ENCODE data around the gene LY86. TPM values are rescaled to one million over a fixed set of nuclear protein-coding genes. Genes with fewer than 3 reads are reported as not detected.

LY86 gene
- total RNA-seq, 2 donors from 2014 or later = 0.82 to 5.2 TPM

DNA sequence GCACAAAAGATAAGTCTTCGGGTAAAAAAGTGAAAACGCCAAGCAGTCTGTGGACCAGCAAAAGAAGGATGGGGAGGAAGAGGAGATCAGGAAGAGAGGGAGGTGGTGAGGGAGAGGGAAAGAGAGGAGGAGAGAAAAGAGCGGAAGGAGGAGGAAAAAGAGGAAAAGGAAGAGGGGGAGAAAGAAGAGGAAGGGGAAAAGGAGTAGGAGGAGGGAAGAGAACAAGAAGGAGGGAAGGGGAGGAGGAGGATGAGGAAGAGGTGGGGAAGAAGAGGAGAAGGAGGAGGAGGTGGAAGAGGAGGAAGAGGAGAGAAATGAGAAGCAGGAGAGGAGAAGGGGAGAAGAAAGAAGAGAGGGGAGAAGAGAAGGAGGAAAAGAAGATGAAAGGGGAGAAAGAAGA, 6.5 kb downstream of the LY86 start:
- Histone ChIP-seq H3K27me3 (no peaks in the 10 kb centered on the region), H3K36me3 (no peaks in the 10 kb centered on the region), H3K9me3 (no peaks in the 10 kb centered on the region), H3K4me3 (no peak overlapping the region), H3K27ac (no peak overlapping the region), H3K4me1 (peaks cover 0 to 26% of the 10 kb centered on the region in 2 donors)
- no peak for TF ChIP-seq CTCF (IDR thresholded peaks at IDR 0.05)
- DNase-seq (ENCODE audit: low spot score) = no peak

GRCh38 chr6:6595952-6596351, 7.4 kb downstream of the LY86 start:
- no peaks in the 10 kb centered on the region for H3K27me3 ChIP-seq
- no peak overlapping the region for H3K27ac ChIP-seq
- H3K4me1 ChIP-seq = peaks cover 0 to 26% of the 10 kb centered on the region in 2 donors
- H3K4me3 ChIP-seq = no peak overlapping the region
- no peak for DNase-seq (ENCODE audit: low spot score)
- H3K36me3 ChIP-seq = no peaks in the 10 kb centered on the region
- TF ChIP-seq CTCF (IDR thresholded peaks at IDR 0.05) = no peak
- no peaks in the 10 kb centered on the region for H3K9me3 ChIP-seq

DNA sequence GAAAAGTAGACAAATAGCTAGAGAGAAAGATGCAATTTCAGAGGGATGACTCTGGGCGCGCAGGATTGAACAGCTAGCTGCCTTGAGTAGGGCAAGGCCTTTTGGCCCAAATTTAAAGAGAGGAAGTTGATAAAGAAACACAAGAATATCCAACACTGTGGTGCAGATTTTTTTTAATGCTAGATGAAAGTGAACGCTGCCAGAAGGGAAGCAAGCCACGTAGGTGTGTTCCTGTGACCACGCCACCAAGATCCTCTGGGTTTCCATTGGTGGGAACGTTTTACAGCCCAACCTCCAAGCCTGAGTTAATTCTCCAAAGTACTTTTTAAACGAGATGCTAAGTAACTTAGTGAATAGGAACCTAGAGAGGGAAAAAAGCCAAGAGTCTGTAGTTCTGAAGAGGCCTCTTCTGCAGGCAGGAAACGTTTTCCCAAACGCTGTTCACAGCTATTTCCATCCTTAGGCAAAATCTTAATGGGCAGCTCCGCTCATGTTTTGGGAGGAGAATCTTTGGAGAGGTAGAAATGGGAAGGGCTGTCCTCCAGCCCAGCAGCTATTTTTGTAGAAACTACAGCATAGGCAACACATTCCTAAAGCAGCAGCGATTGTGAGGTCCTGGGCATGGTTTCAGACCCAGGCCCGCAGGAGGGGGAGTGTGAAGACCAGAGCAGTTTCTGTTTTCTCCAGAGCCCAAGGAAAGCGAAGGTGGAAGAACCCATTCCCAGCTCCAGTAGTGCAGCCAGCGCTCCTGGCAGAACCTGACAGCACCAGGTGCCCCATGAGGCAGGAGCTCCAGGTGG, 8.2 kb downstream of the LY86 start:
- no peak for TF ChIP-seq CTCF (IDR thresholded peaks at IDR 0.05)
- Histone ChIP-seq H3K4me3 (no peak overlapping the region), H3K9me3 (no peaks in the 10 kb centered on the region), H3K4me1 (peaks cover 0 to 26% of the 10 kb centered on the region in 2 donors), H3K36me3 (no peaks in the 10 kb centered on the region), H3K27ac (peak overlapping the region; percentile 0 to 66), H3K27me3 (no peaks in the 10 kb centered on the region)
- no peak for DNase-seq (ENCODE audit: low spot score)

DNA sequence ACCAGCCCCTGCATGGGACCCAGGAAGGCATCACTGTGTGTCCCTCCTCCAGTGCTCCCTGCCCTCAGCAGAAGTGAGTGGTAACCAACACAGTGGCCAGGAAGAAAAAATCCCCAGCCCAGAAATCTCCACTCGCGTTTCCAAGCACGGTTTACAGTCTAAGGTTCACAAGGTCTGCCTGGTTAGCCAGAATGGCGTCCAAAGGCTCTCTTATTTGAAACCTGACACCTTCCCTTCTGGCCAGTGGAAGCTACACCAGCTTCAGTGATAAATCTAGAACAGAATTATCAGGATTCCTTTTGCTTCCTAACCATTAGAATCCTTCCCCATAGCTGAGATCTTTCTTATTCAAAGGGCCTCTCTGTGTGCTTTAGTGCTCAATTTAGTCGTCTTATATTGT, 9.2 kb downstream of the LY86 start:
- Histone ChIP-seq H3K4me3 (no peak overlapping the region), H3K27me3 (no peaks in the 10 kb centered on the region), H3K27ac (peak overlapping the region; percentile 0 to 66), H3K36me3 (no peaks in the 10 kb centered on the region), H3K4me1 (peaks cover 0 to 26% of the 10 kb centered on the region in 2 donors), H3K9me3 (no peaks in the 10 kb centered on the region)
- DNase-seq (ENCODE audit: low spot score) = no peak
- no peak for TF ChIP-seq CTCF (IDR thresholded peaks at IDR 0.05)

GRCh38 chr6:6599468-6599873, 11.0 kb downstream of the LY86 start:
- DNase-seq (ENCODE audit: low spot score) = no peak
- peak in 1 of 2 donors; percentile 15 for TF ChIP-seq CTCF (IDR thresholded peaks at IDR 0.05)
- H3K4me3 ChIP-seq = no peak overlapping the region
- H3K9me3 ChIP-seq = peaks cover 0 to 5% of the 10 kb centered on the region in 2 donors
- peaks cover 0 to 26% of the 10 kb centered on the region in 2 donors for H3K4me1 ChIP-seq
- no peaks in the 10 kb centered on the region for H3K27me3 ChIP-seq
- no peaks in the 10 kb centered on the region for H3K36me3 ChIP-seq
- peak overlapping the region in 1 of 2 donors; percentile 23 for H3K27ac ChIP-seq

All from right atrium auricular region (tissue), 2 donors.